GM21723 (cell line): ENCODE measurements around the gene RNF125.
"Not testable (repeated sequence)": the region's sequence is repeated elsewhere in the genome, so short reads cannot be mapped to it uniquely, and the experiment has no call there.

Experiments
- ATAC-seq: cut with Tn5 transposase; IDR thresholded peaks from one replicate; pipeline ENCODE4 v1.9.1; 2021; ENCODE audit warnings: mild to moderate bottlenecking, moderate library complexity; ENCODE audit not compliant: unreplicated experiment

The RNF125 gene

DNA sequence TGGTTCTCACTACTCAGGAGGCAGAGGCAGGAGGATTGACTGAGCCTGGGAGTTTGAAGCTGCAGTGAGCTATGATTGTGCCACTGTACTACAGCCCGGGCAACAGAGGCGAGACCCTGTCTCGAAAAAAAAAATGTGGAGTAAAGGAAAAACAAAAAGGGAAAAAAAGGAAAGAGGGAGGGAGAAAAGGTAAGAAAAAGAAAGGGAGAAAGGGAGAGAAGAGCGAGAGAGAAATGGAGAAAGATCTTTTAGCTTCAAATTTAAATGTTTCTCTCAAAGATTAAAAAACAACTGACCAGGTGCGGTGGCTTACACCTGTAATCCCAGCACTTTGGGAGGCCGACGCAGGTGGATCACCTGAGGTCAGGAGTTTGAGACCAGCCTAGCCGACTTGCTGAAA, 65.2 kb downstream of the RNF125 start:
- no peak for ATAC-seq

- ATAC-seq = no peak
These were observed 68.3 kb downstream of the RNF125 start for GRCh38 chr18:32086881-32087280.

GRCh38 chr18:32090831-32091230, 72.2 kb downstream of the RNF125 start:
- not testable (repeated sequence) for ATAC-seq

DNA sequence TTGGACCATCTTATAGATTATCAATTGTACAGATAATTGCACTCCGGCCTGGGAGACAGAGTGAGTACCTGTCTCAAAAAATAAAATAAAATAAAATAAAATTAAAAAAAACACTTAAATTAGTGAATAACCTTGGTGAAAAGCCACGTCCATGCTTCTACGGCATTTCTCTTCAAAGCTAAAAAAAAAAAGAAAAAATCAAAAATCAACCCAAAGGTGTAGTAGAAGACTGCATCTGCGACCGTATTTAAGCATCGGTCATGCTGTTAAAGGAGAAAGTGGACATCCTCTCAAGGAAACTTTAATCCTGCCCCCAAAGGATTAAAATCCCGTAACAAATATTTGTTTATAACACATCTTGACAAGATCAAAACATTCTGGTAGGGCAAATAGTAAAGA, 72.7 kb downstream of the RNF125 start:
- ATAC-seq = no peak

GRCh38 chr18:32091724-32092421, 73.2 kb downstream of the RNF125 start, which contains the start of gene RNF138:
Gene RNF138, plus strand, starts transcription at chr18:32091874. Its CDS starts 903 bp downstream, at chr18:32092777.
- peak; percentile 64 for ATAC-seq

DNA sequence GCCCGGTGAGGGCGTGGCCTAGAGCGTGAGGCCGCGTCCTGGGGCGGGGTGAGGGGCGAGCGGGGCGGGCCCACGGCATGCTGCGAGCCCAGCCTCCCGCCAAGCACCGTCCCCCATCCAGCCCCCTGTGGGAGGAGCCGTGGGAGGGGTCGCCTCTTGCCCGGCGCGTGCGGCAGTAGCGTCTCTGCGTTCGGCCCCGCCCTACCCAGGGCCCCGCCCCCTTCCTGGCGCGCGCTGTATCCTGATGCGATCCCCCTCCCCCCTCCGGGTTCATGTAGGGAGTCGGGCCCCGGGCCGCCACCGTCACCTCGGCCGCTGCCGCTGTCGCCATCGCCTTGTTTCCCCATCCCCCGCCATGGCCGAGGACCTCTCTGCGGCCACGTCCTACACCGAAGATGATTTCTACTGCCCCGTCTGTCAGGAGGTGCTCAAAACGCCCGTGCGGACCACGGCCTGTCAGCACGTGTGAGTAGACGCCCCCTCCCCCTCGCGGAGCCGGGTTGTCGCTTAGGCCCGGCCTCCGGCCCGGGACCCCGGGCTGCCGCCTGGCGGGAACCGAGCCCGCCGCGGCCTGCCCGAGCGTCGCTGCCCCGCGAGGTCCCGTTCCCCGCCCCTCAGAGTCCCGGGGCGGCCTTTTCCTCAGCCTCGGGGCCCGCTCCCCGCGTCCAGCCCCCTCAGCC, 73.9 kb downstream of the RNF125 start:
- ATAC-seq = peak; percentile 81

DNA sequence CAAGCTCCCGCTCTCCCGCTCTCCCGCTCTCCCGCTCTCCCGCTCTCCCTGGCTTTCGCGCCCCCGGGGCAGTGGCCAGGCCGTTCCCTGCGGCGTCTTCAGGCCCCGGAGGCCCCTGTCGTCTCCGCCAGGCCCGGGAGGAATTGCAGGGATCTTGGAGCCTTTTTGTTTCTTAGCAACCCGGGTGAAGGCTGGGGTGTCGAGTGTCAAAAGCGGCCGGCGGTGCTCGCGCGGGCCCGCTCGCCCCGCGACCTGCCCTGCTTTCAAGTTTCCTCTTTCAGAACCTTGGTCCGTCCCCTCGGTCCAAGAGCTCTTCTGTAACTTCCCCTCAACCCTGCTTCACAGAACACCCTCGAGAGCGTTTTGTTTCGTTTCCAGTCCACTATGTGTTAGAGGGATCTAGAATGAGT, 74.5 kb downstream of the RNF125 start:
- ATAC-seq = peak; percentile 28

- ATAC-seq = no peak
These were observed 74.9 kb downstream of the RNF125 start for GRCh38 chr18:32093523-32093922.

DNA sequence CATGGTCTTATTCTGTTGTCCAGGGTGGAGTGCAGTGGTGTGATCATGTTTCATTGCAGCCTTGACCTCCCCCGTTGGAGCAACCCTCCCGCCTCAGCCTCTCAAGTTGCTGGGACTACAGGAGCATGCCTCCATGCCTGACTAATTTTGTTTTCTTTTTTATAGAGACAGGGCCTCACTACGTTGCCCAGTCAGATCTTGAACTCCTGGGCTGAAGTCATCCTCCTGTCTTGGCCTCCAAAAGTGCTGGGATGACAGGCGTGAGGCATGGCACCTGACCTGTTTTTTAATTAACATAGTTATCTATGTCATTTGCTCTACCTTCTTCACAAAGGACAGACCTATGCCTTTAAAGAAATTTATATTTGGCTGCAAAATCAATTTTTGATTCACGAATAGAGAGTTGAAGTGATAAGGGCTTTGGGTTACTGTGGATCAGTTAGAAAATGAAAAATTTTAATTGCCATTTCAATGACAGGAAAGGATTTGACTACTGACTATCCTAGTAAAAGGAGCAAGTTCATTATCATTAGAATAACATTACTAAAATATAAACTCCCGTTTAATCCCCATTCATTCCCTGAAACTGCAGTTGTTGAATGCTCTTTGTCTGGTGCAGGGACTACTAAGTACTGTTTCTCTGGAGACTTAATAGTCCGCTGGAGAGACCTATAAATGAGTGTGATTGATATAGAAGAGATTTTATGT, 76.7 kb downstream of the RNF125 start:
- no peak for ATAC-seq

DNA sequence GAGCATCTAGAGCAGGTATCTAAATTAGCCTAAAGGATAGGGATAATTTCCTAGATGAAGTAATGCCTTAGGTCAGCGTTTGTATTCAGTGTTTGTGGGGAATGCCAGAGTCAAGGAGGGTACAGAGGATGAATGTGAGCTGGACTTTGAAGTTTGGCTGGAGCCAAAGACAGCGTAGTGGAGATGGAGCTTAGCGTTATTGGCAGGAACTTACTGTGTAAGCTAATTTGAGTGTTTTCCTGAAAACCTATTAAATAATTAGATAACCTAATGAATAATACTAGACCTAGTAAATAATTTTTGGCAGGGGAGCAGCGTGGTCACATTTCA, 77.2 kb downstream of the RNF125 start:
- ATAC-seq = no peak

- ATAC-seq = no peak
These were observed 78.3 kb downstream of the RNF125 start for GRCh38 chr18:32096946-32097345.

- no peak for ATAC-seq
These were observed 85.9 kb downstream of the RNF125 start for GRCh38 chr18:32104516-32104915.

DNA sequence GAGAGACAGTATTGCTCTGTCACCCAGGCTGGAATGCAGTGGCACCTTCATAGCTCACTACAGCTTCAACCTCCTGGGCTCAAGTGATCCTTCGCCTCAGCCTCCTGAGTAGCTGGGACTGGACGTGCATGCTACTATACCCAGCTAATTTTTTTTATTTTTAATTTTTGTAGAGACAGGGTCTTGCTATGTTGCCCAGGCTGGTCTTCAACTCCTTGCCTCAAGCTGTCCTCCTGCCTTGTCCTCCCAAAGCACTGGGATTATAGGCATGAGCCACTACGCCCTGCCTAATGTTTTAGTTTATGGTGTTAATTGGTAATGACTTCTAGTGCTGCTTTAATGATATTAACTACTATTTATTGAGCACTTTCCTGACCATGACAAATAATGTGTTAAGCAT, 91.4 kb downstream of the RNF125 start:
- ATAC-seq = no peak

- ATAC-seq = no peak
These were observed 93.1 kb downstream of the RNF125 start for GRCh38 chr18:32111706-32112105.

GRCh38 chr18:32112826-32113225, 94.2 kb downstream of the RNF125 start:
- no peak for ATAC-seq

DNA sequence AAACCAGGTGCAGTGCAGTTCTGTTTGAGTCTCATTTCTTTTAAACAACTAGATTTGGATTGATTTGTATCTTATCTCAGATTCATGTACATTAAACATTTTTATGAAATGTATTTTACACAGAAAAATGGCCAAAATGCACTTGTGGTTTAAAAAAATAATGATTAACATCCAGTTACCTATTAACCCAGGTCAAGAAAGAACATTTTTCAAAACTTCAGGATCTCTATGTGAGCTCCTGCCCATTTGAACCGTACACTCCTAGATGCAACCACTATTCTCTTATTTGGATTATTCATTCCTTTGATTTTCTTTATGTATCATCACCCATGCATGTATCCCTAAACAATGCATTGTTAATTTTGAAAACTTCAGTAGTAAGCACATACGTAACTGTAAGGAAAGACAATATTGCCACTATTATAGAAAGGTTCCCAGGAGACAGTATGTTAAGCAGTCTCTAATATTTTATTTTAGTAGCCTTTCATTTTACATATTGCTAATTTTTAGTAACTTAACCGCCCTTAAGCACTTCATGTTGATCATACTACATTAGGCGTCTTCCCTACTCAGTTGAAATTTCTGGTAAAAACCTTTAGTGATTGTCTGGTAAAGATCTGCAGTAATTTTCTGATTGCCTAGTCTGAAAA, 95.8 kb downstream of the RNF125 start:
- no peak for ATAC-seq

GRCh38 chr18:32122039-32122438, 103.4 kb downstream of the RNF125 start:
- ATAC-seq = no peak
